Gastrocnemius medialis (tissue), 4 donors: Measurements from ENCODE around the gene CADPS.

ENCODE experiments used
- POLR2A ChIP-seq, 2 donors: fragments of 450-650 bp; IDR thresholded peaks; one replicate each; pipeline ENCODE4 v1.6.1; 2017; ENCODE audit warnings: antibody characterized with exemption in 2 of 2, mild to moderate bottlenecking in 2 of 2, moderate library complexity in 2 of 2
- TF ChIP-seq, protein P1 (sequence below), 5 experiments: fragments of 450-650 bp in 3 of 5; fragments of 200-600 bp in 2 of 5; sonication (generic) in 2 of 5; IDR thresholded peaks in 4 of 5; conservative IDR thresholded peaks in 1 of 5; 1 replicate in 4 of 5; 2 replicates in 1 of 5; pipeline ENCODE4 v1.5.1; 2016 to 2019; ENCODE audit warnings: antibody characterized with exemption in 5 of 5, mild to moderate bottlenecking in 3 of 5, moderate library complexity in 3 of 5

DNA sequence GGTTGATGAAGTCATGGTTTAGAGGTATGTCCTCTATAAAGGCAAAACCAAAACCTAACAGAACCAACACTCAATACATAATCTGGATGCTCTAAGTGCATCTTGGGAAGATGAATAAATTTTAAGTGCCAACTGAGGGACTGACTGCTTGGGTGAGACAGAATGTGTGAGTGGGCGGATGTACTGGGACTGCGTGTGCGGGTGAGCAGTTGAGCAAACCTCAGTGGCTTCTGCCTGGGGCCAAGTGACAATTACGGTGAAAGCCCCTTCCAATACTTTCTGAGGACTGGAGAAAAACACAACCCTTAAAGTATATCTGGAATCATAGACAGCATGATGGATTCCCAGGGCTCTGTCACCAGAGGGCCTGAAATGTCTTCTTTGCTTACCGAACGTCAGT is 421.8 kb downstream of the CADPS start:
- TF ChIP-seq, protein P1, sequence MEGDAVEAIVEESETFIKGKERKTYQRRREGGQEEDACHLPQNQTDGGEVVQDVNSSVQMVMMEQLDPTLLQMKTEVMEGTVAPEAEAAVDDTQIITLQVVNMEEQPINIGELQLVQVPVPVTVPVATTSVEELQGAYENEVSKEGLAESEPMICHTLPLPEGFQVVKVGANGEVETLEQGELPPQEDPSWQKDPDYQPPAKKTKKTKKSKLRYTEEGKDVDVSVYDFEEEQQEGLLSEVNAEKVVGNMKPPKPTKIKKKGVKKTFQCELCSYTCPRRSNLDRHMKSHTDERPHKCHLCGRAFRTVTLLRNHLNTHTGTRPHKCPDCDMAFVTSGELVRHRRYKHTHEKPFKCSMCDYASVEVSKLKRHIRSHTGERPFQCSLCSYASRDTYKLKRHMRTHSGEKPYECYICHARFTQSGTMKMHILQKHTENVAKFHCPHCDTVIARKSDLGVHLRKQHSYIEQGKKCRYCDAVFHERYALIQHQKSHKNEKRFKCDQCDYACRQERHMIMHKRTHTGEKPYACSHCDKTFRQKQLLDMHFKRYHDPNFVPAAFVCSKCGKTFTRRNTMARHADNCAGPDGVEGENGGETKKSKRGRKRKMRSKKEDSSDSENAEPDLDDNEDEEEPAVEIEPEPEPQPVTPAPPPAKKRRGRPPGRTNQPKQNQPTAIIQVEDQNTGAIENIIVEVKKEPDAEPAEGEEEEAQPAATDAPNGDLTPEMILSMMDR (IDR thresholded peaks at IDR 0.05 in 4 of 5, conservative IDR thresholded peaks at IDR 0.05 in 1 of 5) = no peak
- no peak for TF ChIP-seq POLR2A (IDR thresholded peaks at IDR 0.05)
